NCI-H2196 (cell line): ENCODE data around the gene RAPGEF4.
"Not testable (repeated sequence)": the region's sequence is repeated elsewhere in the genome, so short reads cannot be mapped to it uniquely, and the experiment has no call there.

Experiments
- DNase-seq: peaks from one replicate; lab custom pipeline; 2025; ENCODE audit not compliant: unreplicated experiment; lab: John Stamatoyannopoulos, UW

The RAPGEF4 gene

DNA sequence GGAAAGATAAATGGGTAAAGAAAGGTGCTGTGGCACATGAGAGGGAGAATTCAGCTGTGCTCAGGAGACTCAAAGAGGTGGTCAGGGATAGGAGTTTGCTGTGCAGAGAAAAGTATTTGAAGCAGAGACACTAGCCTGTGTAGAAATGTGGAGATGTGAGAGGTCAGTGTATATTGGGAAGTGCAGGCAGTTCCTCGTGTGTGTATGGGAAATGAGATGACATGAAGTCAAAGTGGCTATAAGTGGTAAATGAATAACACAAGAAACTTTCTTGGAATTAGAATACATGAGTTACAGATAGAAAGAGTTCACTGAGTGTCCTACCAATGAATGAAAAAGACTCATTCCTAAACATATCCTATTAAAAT, 351.6 kb downstream of the RAPGEF4 start:
- no peak for DNase-seq

DNA sequence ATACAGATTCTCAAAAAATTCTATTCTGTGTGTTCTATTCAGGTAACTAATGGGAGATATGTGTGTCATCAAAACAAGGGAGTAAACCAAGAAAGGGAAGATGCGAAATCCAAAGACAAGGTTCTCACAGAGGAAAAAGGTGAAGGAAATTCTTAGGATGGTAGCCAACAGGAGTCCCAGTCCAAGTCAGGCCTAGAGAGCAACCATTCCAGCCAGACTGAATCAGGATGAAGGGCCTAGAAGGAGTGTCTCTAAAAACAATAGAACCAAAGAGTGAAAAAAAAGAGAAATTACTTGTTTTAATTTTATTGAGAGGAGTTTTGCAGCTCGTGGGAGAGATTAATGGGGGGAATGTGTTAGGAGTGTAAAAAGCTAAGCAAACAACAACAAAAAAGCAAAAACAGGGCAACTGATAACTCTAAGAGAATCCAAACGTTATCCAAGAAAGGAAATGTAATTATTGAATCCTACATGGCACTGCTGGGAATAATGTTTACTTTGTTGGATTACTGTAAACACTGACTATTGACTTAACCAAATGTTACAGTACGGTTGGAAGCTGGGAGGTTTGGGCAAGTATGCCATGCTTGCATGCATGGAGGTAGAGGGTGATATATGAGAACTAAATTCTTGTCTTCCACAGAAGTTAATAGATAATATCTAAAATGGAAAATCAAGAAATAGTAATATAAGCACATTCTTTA, 352.3 kb downstream of the RAPGEF4 start:
- no peak for DNase-seq

GRCh38 chr2:173090276-173090877, 354.7 kb downstream of the RAPGEF4 start:
- no peak for DNase-seq

GRCh38 chr2:173090973-173091660, 355.5 kb downstream of the RAPGEF4 start:
- no peak for DNase-seq

- DNase-seq, result no peak
Measured at GRCh38 chr2:173091910-173092309, 356.3 kb downstream of the RAPGEF4 start.

DNA sequence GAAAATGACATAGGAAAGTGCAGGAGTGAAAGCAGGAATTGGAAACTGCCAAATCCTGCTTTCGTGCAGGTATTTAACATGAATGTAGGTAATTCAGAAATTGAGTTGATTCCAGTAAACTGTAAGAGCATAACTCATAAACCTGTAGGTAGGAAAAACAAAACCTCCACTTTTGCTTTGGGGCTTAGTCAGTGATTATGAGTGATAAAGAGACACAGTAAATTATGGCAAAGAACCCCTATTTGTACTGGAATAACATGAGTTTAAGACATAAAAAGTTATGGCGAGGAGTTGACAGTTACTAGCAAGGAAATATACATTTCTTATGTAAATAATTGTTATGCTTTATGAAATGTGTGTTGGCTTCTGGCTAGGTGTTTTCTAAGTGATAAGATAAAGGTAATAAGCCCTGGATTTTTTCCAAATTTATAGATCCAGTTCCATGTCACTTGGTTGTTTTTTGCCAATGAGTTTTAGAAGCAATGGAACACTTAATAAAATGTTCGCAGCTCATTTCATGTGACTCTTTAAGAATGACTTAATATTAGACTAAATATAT, 357.3 kb downstream of the RAPGEF4 start:
- DNase-seq, result no peak

GRCh38 chr2:173093617-173094016, 358.0 kb downstream of the RAPGEF4 start:
- DNase-seq, result not testable (repeated sequence)

DNA sequence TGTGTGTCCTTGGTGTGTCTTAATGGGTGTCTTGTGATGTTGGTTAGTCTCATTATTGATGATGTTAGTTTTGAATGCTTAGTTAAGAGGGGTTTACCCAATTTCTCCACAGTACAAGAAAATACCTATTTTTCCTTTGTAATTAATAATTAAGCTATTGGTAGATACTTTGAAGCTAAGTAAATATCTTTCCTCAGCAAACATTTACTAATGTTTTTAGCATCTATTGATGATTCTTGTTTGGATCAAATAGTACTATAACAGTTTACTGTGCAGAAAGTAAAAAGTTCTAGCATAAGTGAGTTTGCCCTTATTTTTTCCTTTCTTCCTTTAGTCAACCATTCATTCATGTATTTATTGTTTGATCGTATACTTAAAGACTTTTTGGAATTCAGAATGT, 359.1 kb downstream of the RAPGEF4 start:
- DNase-seq, result no peak

- no peak for DNase-seq
Measured at GRCh38 chr2:173095356-173095755, 359.7 kb downstream of the RAPGEF4 start.

DNA sequence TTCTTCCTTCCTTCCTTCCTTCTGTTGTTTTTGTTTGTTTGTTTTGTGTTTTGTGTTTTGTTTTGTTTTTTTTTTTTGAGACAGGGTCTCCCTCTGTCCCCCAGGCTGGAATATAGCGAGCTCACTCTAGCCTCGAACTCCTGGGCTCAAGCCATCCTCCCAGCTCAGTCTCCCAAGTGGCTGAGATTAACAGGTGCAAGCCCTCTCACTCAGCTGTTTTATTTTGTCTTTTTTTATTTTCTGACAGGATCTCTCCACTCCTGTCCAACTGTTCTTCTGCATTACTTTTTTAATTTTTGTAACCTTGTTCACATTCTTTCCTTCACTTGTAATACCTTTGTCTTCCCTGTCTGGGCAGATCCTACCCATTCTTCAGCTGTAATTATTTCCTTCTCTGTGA, 363.6 kb downstream of the RAPGEF4 start:
- DNase-seq, result no peak

GRCh38 chr2:173099804-173100203, 364.2 kb downstream of the RAPGEF4 start:
- no peak for DNase-seq

DNA sequence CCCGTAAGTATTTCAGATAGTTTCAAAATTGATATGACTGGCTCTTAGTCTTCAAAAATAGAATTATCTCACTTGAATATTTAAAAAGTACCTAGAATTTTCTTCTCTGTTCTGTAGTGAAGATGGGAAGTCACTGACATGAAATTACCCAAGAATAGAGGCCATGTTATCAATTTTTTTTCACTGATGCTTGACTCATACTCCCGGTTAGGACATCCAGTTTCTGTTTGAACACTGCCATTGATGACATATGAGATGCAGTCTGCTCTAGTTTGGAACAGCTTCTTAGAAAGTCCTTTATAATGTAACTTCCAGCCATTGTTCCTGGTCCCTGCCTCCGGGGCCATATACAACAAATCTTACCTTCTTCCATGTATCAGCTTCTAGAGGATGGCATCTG, 366.0 kb downstream of the RAPGEF4 start:
- DNase-seq, result no peak
